Common myeloid progenitor, CD34-positive (primary cell): ENCODE results near the gene ZDHHC24.

Experiments used
- CTCF ChIA-PET: fragments of 350-600 bp; sonication (Branson Sonifier 250); formaldehyde crosslinking; loops from one replicate; lab custom pipeline; 2021; ENCODE audit warnings: antibody characterized with exemption; lab: Charles Lee
- POLR2A ChIA-PET: fragments of 350-600 bp; sonication (Branson Sonifier 250); formaldehyde crosslinking; loops from one replicate; lab custom pipeline; 2021; ENCODE audit warnings: antibody characterized with exemption; lab: Charles Lee
- DNase-seq, 3 donors: peaks; one replicate each; pipeline versions ENCODE4 v3.0.0 to v3.0.0-alpha.2; 2013
- H3K27ac ChIP-seq, 2 experiments: 1 replicate in 1 of 2; 2 replicates in 1 of 2; pipeline ENCODE4 v1.7.0; 2013; ENCODE audit warnings: inconsistent platforms in 2 of 2, low read length in 2 of 2, mild to moderate bottlenecking in 2 of 2, low read depth in 1 of 2, moderate library complexity in 1 of 2; ENCODE audit not compliant: severe bottlenecking in 2 of 2, insufficient read depth in 1 of 2, poor library complexity in 1 of 2
- H3K27me3 ChIP-seq, 5 experiments: replicated peaks in 2 of 5; 1 replicate in 3 of 5; 2 replicates in 2 of 5; pipeline versions ENCODE4 v1.6.1 to v1.7.0; 2013; ENCODE audit warnings: low read length in 4 of 5, mild to moderate bottlenecking in 2 of 5, moderate library complexity in 2 of 5, inconsistent platforms in 1 of 5; ENCODE audit not compliant: insufficient read depth in 5 of 5, control insufficient read depth in 4 of 5
- H3K36me3 ChIP-seq, 4 experiments: 1 replicate in 2 of 4; 2 replicates in 2 of 4; pipeline versions ENCODE4 v1.6.1 to v1.7.0; 2013; ENCODE audit warnings: low read length in 3 of 4, control low read depth in 1 of 4, mild to moderate bottlenecking in 1 of 4; ENCODE audit not compliant: control insufficient read depth in 4 of 4, insufficient read depth in 4 of 4
- H3K4me1 ChIP-seq, 4 experiments: 1 replicate in 3 of 4; 2 replicates in 1 of 4; pipeline versions ENCODE4 v1.6.1 to v1.7.1; 2013; ENCODE audit warnings: low read length in 3 of 4, mild to moderate bottlenecking in 3 of 4, control low read depth in 1 of 4, inconsistent platforms in 1 of 4, moderate library complexity in 1 of 4; ENCODE audit not compliant: control insufficient read depth in 4 of 4, insufficient read depth in 4 of 4; ENCODE audit errors: control extremely low read depth in 1 of 4
- H3K4me3 ChIP-seq, 7 experiments: 1 replicate in 4 of 7; 2 replicates in 3 of 7; pipeline versions ENCODE4 v1.5.1 to v1.7.0; 2013; ENCODE audit warnings: mild to moderate bottlenecking in 7 of 7, low read length in 6 of 7, moderate library complexity in 6 of 7, inconsistent platforms in 2 of 7, low read depth in 2 of 7, control low read depth in 1 of 7; ENCODE audit not compliant: insufficient read depth in 4 of 7, control insufficient read depth in 1 of 7; ENCODE audit errors: extremely low read depth in 1 of 7
- H3K9me3 ChIP-seq, 5 experiments: 1 replicate in 4 of 5; 2 replicates in 1 of 5; pipeline versions ENCODE4 v1.6.1 to v1.7.1; 2013; ENCODE audit warnings: low read length in 4 of 5, mild to moderate bottlenecking in 2 of 5, inconsistent platforms in 1 of 5, low read depth in 1 of 5, moderate library complexity in 1 of 5; ENCODE audit not compliant: control insufficient read depth in 4 of 5, insufficient read depth in 2 of 5; ENCODE audit errors: control extremely low read depth in 1 of 5
- WGBS: methylation state at CpG from one replicate; pipeline ENCODE4 v1.1.5; 2013; ENCODE audit not compliant: insufficient coverage; 5-methylcytosine and 5-hydroxymethylcytosine counted together

ZDHHC24 gene

GRCh38 chr11:66476841-66477251, 69.0 kb downstream of the ZDHHC24 start:
- WGBS = 96% methylated on average over 9 of the region's 9 CpGs
- Histone ChIP-seq H3K27me3 (no peaks in the 10 kb centered on the region), H3K27ac (no peak overlapping the region), H3K4me1 (peaks cover 4 to 18% (median 13%) of the 10 kb centered on the region in 4 experiments), H3K36me3 (peaks cover 0 to 18% (median 7%) of the 10 kb centered on the region in 4 experiments), H3K4me3 (no peak overlapping the region), H3K9me3 (no peaks in the 10 kb centered on the region)
- no peak for DNase-seq
- POLR2A ChIA-PET = no interaction called here
- CTCF ChIA-PET = no interaction called here

GRCh38 chr11:66476173-66476840, 69.5 kb downstream of the ZDHHC24 start:
- H3K4me1 ChIP-seq = peaks cover 4 to 18% (median 13%) of the 10 kb centered on the region in 4 experiments
- POLR2A ChIA-PET = no interaction called here
- H3K36me3 ChIP-seq = peaks cover 0 to 18% (median 7%) of the 10 kb centered on the region in 4 experiments
- no peak overlapping the region for H3K4me3 ChIP-seq
- WGBS = 99% methylated on average over 6 of the region's 10 CpGs
- CTCF ChIA-PET = no interaction called here
- DNase-seq = no peak
- H3K27ac ChIP-seq = no peak overlapping the region
- no peaks in the 10 kb centered on the region for H3K9me3 ChIP-seq
- H3K27me3 ChIP-seq = no peaks in the 10 kb centered on the region

GRCh38 chr11:66475349-66476172, 70.3 kb downstream of the ZDHHC24 start:
- Histone ChIP-seq H3K4me3 (no peak overlapping the region), H3K36me3 (peaks cover 0 to 18% (median 7%) of the 10 kb centered on the region in 4 experiments), H3K27ac (no peak overlapping the region), H3K9me3 (no peaks in the 10 kb centered on the region), H3K27me3 (no peaks in the 10 kb centered on the region), H3K4me1 (peaks cover 2 to 12% (median 9%) of the 10 kb centered on the region in 4 experiments)
- 95% methylated on average over 44 of the region's 44 CpGs for WGBS
- POLR2A ChIA-PET = no interaction called here
- CTCF ChIA-PET = no interaction called here
- DNase-seq = no peak

GRCh38 chr11:66473608-66474515, 72.0 kb downstream of the ZDHHC24 start:
- CTCF ChIA-PET = interaction anchor here (1.1 kb wide), 1 partner anchor 50 kb away, joined by 3 read pairs; no protein-coding TSS in a partner anchor

GRCh38 chr11:66473167-66473566, 72.7 kb downstream of the ZDHHC24 start:
- Histone ChIP-seq H3K27me3 (no peaks in the 10 kb centered on the region), H3K9me3 (no peaks in the 10 kb centered on the region), H3K27ac (no peak overlapping the region), H3K4me3 (no peak overlapping the region), H3K4me1 (peaks cover 0 to 4% (median 3%) of the 10 kb centered on the region in 4 experiments), H3K36me3 (peaks cover 0 to 18% (median 7%) of the 10 kb centered on the region in 4 experiments)
- 95% methylated on average over 11 of the region's 11 CpGs for WGBS
- CTCF ChIA-PET = interaction anchor here (1.1 kb wide), 1 partner anchor 49 kb away, joined by 3 read pairs; no protein-coding TSS in a partner anchor
- POLR2A ChIA-PET = no interaction called here
- no peak for DNase-seq

More at GRCh38 chr11:66473608-66474515, 72.0 kb downstream of the ZDHHC24 start:
- POLR2A ChIA-PET = no interaction called here
- Histone ChIP-seq H3K9me3 (no peaks in the 10 kb centered on the region), H3K27me3 (no peaks in the 10 kb centered on the region), H3K27ac (no peak overlapping the region), H3K4me1 (peaks cover 0 to 2% (median under 1%) of the 10 kb centered on the region in 4 experiments), H3K36me3 (peaks cover 0 to 18% (median 7%) of the 10 kb centered on the region in 4 experiments), H3K4me3 (no peak overlapping the region)
- 94% methylated on average over 18 of the region's 20 CpGs for WGBS
- DNase-seq = no peak

- CTCF ChIA-PET = interaction anchor here (1.5 kb wide), 1 partner anchor 39 kb away, joined by 5 read pairs; no protein-coding TSS in a partner anchor
- 98% methylated on average over 8 of the region's 9 CpGs for WGBS
- Histone ChIP-seq H3K36me3 (peaks cover 0 to 11% (median 5%) of the 10 kb centered on the region in 4 experiments), H3K4me1 (peaks cover 0 to 15% (median 14%) of the 10 kb centered on the region in 4 experiments), H3K9me3 (no peaks in the 10 kb centered on the region), H3K27ac (no peak overlapping the region), H3K4me3 (no peak overlapping the region), H3K27me3 (peaks cover 0 to 2% (median 0%) of the 10 kb centered on the region in 5 experiments)
- DNase-seq = no peak
- POLR2A ChIA-PET = no interaction called here
Measured at GRCh38 chr11:66472054-66472453, 73.8 kb downstream of the ZDHHC24 start.
